LNCAP (cell line): ENCODE data around the gene STAG1.

Experiments used
- TF ChIP-seq, protein P1 (sequence below): fragments of 450-650 bp; IDR thresholded peaks from 2 replicates; pipeline ENCODE4 v1.5.1; 2017; ENCODE audit warnings: mild to moderate bottlenecking

The STAG1 gene

GRCh38 chr3:136751316-136752171, 634 bp downstream of the STAG1 start:
- TF ChIP-seq, protein P1, sequence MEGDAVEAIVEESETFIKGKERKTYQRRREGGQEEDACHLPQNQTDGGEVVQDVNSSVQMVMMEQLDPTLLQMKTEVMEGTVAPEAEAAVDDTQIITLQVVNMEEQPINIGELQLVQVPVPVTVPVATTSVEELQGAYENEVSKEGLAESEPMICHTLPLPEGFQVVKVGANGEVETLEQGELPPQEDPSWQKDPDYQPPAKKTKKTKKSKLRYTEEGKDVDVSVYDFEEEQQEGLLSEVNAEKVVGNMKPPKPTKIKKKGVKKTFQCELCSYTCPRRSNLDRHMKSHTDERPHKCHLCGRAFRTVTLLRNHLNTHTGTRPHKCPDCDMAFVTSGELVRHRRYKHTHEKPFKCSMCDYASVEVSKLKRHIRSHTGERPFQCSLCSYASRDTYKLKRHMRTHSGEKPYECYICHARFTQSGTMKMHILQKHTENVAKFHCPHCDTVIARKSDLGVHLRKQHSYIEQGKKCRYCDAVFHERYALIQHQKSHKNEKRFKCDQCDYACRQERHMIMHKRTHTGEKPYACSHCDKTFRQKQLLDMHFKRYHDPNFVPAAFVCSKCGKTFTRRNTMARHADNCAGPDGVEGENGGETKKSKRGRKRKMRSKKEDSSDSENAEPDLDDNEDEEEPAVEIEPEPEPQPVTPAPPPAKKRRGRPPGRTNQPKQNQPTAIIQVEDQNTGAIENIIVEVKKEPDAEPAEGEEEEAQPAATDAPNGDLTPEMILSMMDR, result no peak

GRCh38 chr3:136750897-136751315, 1.3 kb downstream of the STAG1 start:
- TF ChIP-seq, protein P1, result no peak

- TF ChIP-seq, protein P1, result no peak
Measured at GRCh38 chr3:136750209-136750896, 1.8 kb downstream of the STAG1 start.

GRCh38 chr3:136749091-136749490, 3.1 kb downstream of the STAG1 start:
- TF ChIP-seq, protein P1, result no peak

- TF ChIP-seq, protein P1, result no peak
Measured at GRCh38 chr3:136745916-136746315, 6.3 kb downstream of the STAG1 start.

GRCh38 chr3:136741063-136741462, 11.1 kb downstream of the STAG1 start:
- TF ChIP-seq, protein P1, result no peak

- TF ChIP-seq, protein P1, result no peak
Measured at GRCh38 chr3:136740351-136740958, 11.7 kb downstream of the STAG1 start.
